ENCODE measurements around the gene MYD88.

DNA sequence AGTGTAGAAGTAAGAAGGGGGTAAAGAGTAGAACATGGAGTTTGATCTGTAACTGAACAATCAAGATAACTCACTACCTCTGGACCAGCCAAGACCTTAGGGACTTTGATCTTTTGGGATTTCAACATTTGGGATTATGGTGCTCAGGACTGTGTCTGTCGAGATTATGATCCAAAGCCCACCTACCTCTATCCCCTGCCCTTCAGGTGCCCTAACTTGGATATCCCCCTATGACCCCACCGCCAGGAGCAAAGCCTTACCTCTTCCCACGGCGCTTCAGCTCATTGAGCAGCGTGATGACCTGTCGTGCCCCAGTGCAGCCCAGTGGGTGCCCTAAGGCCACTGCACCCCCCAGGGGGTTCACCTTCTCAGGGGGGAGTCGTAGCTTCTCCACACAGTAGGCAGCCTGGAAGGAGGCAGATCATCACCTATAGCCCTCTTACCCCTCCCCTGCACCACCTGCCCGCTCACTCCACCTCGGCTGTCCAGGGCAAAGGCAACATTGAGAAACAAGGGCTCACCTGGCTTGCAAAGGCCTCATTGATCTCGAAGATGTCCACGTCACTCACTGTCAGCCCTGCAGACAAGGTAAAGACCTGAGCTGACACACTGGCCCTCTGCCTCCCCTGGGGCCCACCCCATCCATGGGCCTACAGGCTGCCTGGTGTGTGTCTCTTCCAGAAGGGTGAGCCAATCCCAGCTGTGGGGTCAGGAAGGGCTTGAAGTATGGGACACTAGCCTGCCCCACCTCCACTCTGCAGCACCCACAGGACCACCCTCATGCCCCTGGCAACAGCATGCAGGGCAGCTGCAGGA, 12.9 kb upstream of the MYD88 start:
- TF ChIP-seq CTCF (IDR thresholded peaks at IDR 0.05; ENCODE audit: low read depth, low read length, missing input control), result no peak
- no peak for TF ChIP-seq TAF1 (conservative IDR thresholded peaks at IDR 0.05)

Measured in liver (tissue), 3 donors.